GM12892 (cell line): ENCODE results near the gene HOXB13.

Source experiments
- POLR2A ChIP-seq: IDR thresholded peaks from 2 replicates; pipeline ENCODE4 v1.6.1; 2011; ENCODE audit warnings: low read depth, low read length, control low read depth
- TAF1 ChIP-seq: IDR thresholded peaks from 2 replicates; pipeline ENCODE4 v1.6.1; 2011; ENCODE audit warnings: low read depth, mild to moderate bottlenecking, control low read depth, low read length, borderline replicate concordance

DNA sequence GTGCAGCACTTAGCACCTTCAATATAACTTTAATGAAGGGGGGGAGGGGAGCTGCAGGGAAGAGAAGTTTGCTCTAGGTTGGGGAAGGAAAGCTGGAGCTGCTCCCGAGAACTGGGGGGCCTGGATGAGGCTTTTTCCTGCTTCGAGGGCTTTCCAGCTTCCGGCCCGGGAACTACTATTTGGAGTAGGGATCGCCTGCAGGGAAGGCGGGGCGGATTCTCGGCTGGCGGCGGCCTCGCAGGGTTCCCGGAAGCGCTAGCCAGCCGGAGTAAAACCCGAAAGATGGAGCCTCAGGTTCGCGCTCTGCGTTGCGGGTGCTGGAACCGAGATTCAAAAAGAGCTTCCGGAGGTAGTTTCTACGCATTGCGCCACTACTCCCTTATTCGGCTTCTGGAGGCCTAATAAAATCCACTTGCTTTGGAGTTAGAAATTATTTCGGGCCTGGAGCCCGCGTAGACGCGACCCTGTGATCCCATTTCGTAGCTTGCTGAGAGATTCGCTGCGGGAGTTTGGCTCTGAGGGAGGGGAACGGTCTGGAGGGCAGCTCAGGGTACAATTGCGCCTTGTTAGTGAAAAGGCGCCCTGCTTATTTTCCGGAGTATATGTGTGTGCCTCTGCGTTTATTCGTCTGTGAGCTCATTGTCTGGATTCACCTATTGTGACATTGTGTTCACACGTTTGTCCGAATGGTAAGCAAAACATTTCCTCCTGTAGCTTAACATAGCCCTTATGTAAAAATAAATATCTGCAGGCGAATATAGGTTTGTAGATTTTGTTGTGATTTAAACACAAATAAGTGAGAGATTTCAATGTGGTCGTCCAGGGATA lies 4.9 kb downstream of the HOXB13 start:
- no peak for TF ChIP-seq POLR2A
- no peak for TF ChIP-seq TAF1
